OCI-LY3 (cell line): ENCODE data around the gene KCNQ1.

Experiments
- CTCF ChIP-seq: fragments of 200-600, 300-600 bp; sonication (generic); IDR thresholded peaks from 2 replicates; pipeline ENCODE4 v1.5.1; 2014; ENCODE audit warnings: antibody characterized with exemption, low read length, low read depth
- EZH2phosphoT487 ChIP-seq: fragments of 200-600 bp; shearing (Covaris generic); IDR thresholded peaks from 2 replicates; pipeline ENCODE4 v1.6.1; 2018; ENCODE audit warnings: antibody characterized with exemption, mixed run types, low read depth

GRCh38 chr11:2433106-2433925 lies 11.5 kb upstream of the KCNQ1 start:
- no peak for TF ChIP-seq CTCF
- no peak for TF ChIP-seq EZH2phosphoT487
